Tibial nerve (tissue), 4 donors: ENCODE measurements around the gene SIGLEC15. TPM values are rescaled to one million over a fixed set of nuclear protein-coding genes. Genes with fewer than 3 reads are reported as not detected.

ENCODE experiments used
- DNase-seq, 2 donors: peaks; one replicate each; pipeline ENCODE4 v3.0.0-alpha.2; 2019; ENCODE audit warnings: low spot score in 2 of 2
- H3K27ac ChIP-seq, 4 donors: fragments of 200-600 bp; sonication (generic) in 3 of 4; one replicate each; pipeline ENCODE4 v1.5.1; 2017 to 2019; ENCODE audit warnings: mild to moderate bottlenecking in 1 of 4
- H3K27me3 ChIP-seq, 2 donors: fragments of 200-600 bp; sonication (generic) in 1 of 2; one replicate each; pipeline versions ENCODE4 v1.5.1 to v1.6.0; 2017 to 2019
- H3K36me3 ChIP-seq, 3 donors: fragments of 200-600 bp; sonication (generic); one replicate each; pipeline ENCODE4 v1.5.1; 2018 to 2019
- H3K4me1 ChIP-seq, 4 donors: fragments of 200-600 bp; sonication (generic) in 3 of 4; one replicate each; pipeline ENCODE4 v1.5.1; 2017 to 2019
- H3K4me3 ChIP-seq, 4 donors: fragments of 200-600 bp; sonication (generic) in 3 of 4; one replicate each; pipeline ENCODE4 v1.5.1; 2017 to 2019; ENCODE audit warnings: mild to moderate bottlenecking in 1 of 4, moderate library complexity in 1 of 4
- H3K9me3 ChIP-seq, 4 donors: fragments of 200-600 bp; sonication (generic) in 3 of 4; one replicate each; pipeline ENCODE4 v1.5.1; 2017 to 2019
- EP300 ChIP-seq, 2 donors: sonication (generic); formaldehyde crosslinking; IDR thresholded peaks; one replicate each; pipeline ENCODE4 v1.6.1; 2017; ENCODE audit warnings: antibody characterized with exemption in 2 of 2, mild to moderate bottlenecking in 1 of 2
- POLR2A ChIP-seq, 2 donors: fragments of 450-650 bp; IDR thresholded peaks; one replicate each; pipeline ENCODE4 v1.6.1; 2017; ENCODE audit warnings: antibody characterized with exemption in 2 of 2, mild to moderate bottlenecking in 2 of 2, moderate library complexity in 2 of 2
- WGBS, 2 donors: methylation state at CpG; one replicate each; pipeline ENCODE4 v1.1.5; 2018; 5-methylcytosine and 5-hydroxymethylcytosine counted together
- total RNA-seq, 4 donors: library from RNA; depleted of rRNA; stranded (reverse); fragments of >200 nt; gene quantifications; one replicate each; pipeline ENCODE4 v1.1.0, GENCODE V29; 2016
- TF ChIP-seq, protein P1 (sequence below), 5 experiments: fragments of 200-600 bp in 3 of 5; fragments of 450-650 bp in 2 of 5; sonication (generic) in 3 of 5; IDR thresholded peaks; one replicate each; pipeline ENCODE4 v1.5.1; 2016 to 2019; ENCODE audit warnings: antibody characterized with exemption in 5 of 5, mild to moderate bottlenecking in 3 of 5, moderate library complexity in 2 of 5

SIGLEC15 gene
- total RNA-seq, 4 donors from 2014 or later = 4.7 TPM; not detected in 3

DNA sequence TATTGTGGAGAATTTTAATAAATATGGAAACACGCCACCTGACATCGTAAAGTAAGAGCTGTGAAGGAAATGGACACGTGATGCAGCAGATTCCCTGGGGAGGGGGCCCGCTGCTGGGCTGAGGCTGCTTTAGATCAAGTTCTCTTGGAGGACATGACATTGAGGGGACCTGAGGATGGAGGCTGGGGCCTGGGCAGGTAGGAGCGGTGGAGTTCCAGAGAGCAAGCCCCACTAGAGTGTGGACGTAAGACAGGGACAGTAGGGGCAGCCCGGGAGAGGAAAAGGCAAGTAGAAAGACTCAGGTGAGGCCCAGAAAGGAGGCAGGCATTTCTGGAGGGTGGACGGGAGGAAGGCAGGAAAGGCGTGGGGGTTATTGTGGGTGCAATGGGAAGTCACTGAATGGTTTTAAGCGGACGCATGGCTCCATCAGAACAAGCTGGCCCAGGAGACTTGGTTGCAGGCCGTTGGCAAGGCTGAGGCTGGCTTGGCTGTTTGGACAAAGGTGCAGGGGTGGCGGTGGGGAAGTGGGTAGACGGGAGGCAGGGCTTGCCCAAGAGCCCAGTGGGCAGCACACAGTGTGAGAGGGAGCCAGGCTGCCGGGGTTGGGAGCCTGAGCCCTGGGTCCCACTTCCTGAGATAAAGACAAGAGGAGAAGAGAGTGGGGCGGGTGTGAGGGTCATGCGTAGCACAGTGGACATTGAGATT is 15.7 kb downstream of the SIGLEC15 start:
- no peak for DNase-seq
- no peaks in the 10 kb centered on the region for H3K9me3 ChIP-seq
- TF ChIP-seq EP300 (IDR thresholded peaks at IDR 0.05) (no peak), POLR2A (IDR thresholded peaks at IDR 0.05) (no peak)
- TF ChIP-seq, protein P1, sequence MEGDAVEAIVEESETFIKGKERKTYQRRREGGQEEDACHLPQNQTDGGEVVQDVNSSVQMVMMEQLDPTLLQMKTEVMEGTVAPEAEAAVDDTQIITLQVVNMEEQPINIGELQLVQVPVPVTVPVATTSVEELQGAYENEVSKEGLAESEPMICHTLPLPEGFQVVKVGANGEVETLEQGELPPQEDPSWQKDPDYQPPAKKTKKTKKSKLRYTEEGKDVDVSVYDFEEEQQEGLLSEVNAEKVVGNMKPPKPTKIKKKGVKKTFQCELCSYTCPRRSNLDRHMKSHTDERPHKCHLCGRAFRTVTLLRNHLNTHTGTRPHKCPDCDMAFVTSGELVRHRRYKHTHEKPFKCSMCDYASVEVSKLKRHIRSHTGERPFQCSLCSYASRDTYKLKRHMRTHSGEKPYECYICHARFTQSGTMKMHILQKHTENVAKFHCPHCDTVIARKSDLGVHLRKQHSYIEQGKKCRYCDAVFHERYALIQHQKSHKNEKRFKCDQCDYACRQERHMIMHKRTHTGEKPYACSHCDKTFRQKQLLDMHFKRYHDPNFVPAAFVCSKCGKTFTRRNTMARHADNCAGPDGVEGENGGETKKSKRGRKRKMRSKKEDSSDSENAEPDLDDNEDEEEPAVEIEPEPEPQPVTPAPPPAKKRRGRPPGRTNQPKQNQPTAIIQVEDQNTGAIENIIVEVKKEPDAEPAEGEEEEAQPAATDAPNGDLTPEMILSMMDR (IDR thresholded peaks at IDR 0.05) = no peak
- peaks cover 0 to 43% of the 10 kb centered on the region in 2 donors for H3K27me3 ChIP-seq
- WGBS, 2 donors = 70 to 75% methylated on average over 17 of the region's 17 CpGs
- H3K27ac ChIP-seq = no peak overlapping the region
- no peak overlapping the region for H3K4me3 ChIP-seq
- peaks cover 0 to 4% (median 0%) of the 10 kb centered on the region in 3 donors for H3K36me3 ChIP-seq
- peaks cover 0 to 23% (median 7%) of the 10 kb centered on the region in 4 donors for H3K4me1 ChIP-seq

DNA sequence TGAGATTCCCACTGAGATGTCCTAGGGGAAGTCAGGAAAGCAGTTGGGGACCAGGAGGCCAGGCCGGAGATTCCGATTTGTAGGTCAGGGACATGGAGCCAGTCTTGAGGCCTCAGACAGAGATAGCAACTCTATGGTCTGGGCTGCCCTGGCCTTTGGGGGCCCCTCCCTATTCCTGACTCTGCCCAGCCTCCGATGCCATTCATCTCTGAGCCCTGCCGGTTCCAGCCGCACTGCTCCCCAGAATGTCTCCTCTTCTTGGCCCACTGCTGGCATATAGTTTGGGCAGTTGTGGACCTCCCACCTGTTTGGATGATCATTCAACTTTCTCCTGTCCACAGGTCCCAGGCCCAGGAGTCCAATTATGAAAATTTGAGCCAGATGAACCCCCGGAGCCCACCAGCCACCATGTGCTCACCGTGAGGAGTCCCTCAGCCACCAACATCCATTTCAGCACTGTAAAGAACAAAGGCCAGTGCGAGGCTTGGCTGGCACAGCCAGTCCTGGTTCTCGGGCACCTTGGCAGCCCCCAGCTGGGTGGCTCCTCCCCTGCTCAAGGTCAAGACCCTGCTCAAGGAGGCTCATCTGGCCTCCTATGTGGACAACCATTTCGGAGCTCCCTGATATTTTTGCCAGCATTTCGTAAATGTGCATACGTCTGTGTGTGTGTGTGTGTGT is 16.4 kb downstream of the SIGLEC15 start:
- no peak for DNase-seq
- Histone ChIP-seq H3K27me3 (peaks cover 0 to 41% of the 10 kb centered on the region in 2 donors), H3K36me3 (peaks cover 0 to 4% (median 0%) of the 10 kb centered on the region in 3 donors), H3K4me3 (no peak overlapping the region), H3K4me1 (peaks cover 0 to 23% (median 7%) of the 10 kb centered on the region in 4 donors), H3K9me3 (no peaks in the 10 kb centered on the region), H3K27ac (no peak overlapping the region)
- no peak for TF ChIP-seq EP300 (IDR thresholded peaks at IDR 0.05)
- no peak for TF ChIP-seq POLR2A (IDR thresholded peaks at IDR 0.05)
- TF ChIP-seq, protein P1 (IDR thresholded peaks at IDR 0.05) = no peak
- WGBS, 2 donors = 87 to 96% methylated on average over 12 of the region's 12 CpGs

DNA sequence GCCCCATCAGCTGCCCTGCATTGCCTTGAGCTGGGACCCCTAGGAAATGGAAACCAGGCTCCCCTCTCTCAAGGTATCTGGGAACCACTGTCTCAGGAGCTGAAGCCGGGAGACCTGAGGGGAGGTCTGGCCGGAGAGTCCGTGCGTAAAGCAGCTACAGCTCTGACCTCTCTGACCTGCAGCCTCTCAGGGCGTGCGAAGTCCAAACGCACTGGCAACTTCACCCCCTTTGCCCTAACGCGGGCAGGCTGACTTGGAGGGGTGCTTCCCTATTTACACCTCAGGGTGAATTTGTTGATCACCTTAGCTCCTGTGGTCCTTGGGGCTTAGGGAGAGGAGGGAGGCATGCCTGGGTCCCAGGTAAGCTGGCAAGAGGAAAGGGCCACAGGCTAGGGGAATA is 17.5 kb downstream of the SIGLEC15 start:
- no peak overlapping the region for H3K4me3 ChIP-seq
- WGBS, 2 donors = 71 to 80% methylated on average over 9 of the region's 9 CpGs
- no peaks in the 10 kb centered on the region for H3K9me3 ChIP-seq
- peaks cover 0 to 30% of the 10 kb centered on the region in 2 donors for H3K27me3 ChIP-seq
- H3K27ac ChIP-seq = no peak overlapping the region
- peaks cover 0 to 4% (median 0%) of the 10 kb centered on the region in 3 donors for H3K36me3 ChIP-seq
- peaks cover 0 to 13% (median 4%) of the 10 kb centered on the region in 4 donors for H3K4me1 ChIP-seq
- TF ChIP-seq POLR2A (IDR thresholded peaks at IDR 0.05) (no peak), EP300 (IDR thresholded peaks at IDR 0.05) (no peak)
- TF ChIP-seq, protein P1 (IDR thresholded peaks at IDR 0.05) = no peak
- no peak for DNase-seq

DNA sequence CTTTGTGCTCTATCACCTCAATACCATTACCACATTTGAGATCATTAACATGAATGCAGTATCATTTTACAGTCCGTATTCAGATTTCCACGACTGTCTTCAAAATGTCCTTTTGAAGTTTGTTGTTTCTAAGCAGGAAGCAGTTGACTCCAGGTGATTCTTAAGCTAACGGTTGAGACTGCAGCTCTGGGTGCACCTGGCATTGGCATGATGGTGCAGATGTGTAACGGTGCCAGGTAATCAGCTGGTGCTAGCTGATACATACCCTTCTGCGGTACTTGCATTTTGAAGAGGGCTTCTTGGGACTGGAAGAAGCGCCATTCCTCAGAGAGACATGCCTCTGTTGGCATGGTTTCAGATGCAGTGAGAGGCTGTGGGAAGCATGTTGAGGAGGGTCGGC is 19.5 kb downstream of the SIGLEC15 start:
- no peak for TF ChIP-seq EP300 (IDR thresholded peaks at IDR 0.05)
- TF ChIP-seq, protein P1 (IDR thresholded peaks at IDR 0.05) = no peak
- no peak for TF ChIP-seq POLR2A (IDR thresholded peaks at IDR 0.05)
- H3K4me3 ChIP-seq = no peak overlapping the region
- DNase-seq = no peak
- no peak overlapping the region for H3K27ac ChIP-seq
- WGBS, 2 donors = 87 to 90% methylated on average over 6 to 7 of the region's 7 CpGs
- H3K36me3 ChIP-seq = peaks cover 0 to 13% (median 0%) of the 10 kb centered on the region in 3 donors
- H3K27me3 ChIP-seq = peaks cover 0 to 11% of the 10 kb centered on the region in 2 donors
- H3K9me3 ChIP-seq = no peaks in the 10 kb centered on the region
- no peaks in the 10 kb centered on the region for H3K4me1 ChIP-seq

DNA sequence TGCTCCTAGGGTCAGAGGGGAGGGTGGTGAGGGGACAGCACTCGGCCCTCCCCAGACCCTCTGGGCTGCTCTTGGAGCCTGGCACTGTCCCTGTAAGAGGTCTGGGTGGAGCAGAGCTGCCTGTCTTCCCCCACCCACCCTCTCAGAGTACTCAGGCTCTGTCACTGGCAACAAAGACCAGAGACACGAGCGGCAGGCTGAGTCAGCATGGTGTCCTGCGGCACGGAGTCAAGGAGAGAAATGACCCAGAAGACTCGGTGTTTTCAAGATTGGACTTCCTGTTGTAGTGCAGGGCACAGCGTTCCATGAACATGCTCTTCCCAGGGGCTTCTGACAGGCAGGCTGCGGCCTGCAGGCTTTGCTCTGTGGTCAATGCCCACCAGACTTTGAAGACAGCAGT is 19.9 kb downstream of the SIGLEC15 start:
- no peak for TF ChIP-seq POLR2A (IDR thresholded peaks at IDR 0.05)
- TF ChIP-seq EP300 (IDR thresholded peaks at IDR 0.05) = no peak
- TF ChIP-seq, protein P1 (IDR thresholded peaks at IDR 0.05) = no peak
- no peaks in the 10 kb centered on the region for H3K4me1 ChIP-seq
- DNase-seq = no peak
- H3K4me3 ChIP-seq = no peak overlapping the region
- H3K27me3 ChIP-seq = peaks cover 0 to 6% of the 10 kb centered on the region in 2 donors
- H3K9me3 ChIP-seq = no peaks in the 10 kb centered on the region
- H3K36me3 ChIP-seq = peaks cover 0 to 17% (median 0%) of the 10 kb centered on the region in 3 donors
- no peak overlapping the region for H3K27ac ChIP-seq
- 70 to 79% methylated on average over 8 of the region's 8 CpGs for WGBS, 2 donors
